Trophoblast cell (in vitro differentiated cells and primary cell): Measurements from ENCODE around the gene CLN5.

Source experiments
- DNase-seq, 2 donors: peaks; one replicate each; pipeline ENCODE4 v3.0.0-alpha.2; 2016
- H2AFZ ChIP-seq: 2 replicates; pipeline ENCODE4 v1.6.1; 2013; ENCODE audit warnings: low read length, moderate library complexity, mild to moderate bottlenecking; ENCODE audit not compliant: insufficient read depth, poor library complexity
- H2AK5ac ChIP-seq: 2 replicates; pipeline ENCODE4 v1.6.1; 2013; ENCODE audit warnings: mild to moderate bottlenecking, low read length
- H2BK120ac ChIP-seq: 2 replicates; pipeline ENCODE4 v1.6.1; 2013; ENCODE audit warnings: low read length, mild to moderate bottlenecking, moderate library complexity; ENCODE audit not compliant: insufficient read depth, poor library complexity
- H2BK12ac ChIP-seq: 2 replicates; pipeline ENCODE4 v1.6.1; 2013; ENCODE audit warnings: mild to moderate bottlenecking, low read length, moderate library complexity
- H2BK5ac ChIP-seq: 2 replicates; pipeline ENCODE4 v1.6.1; 2013; ENCODE audit warnings: low read length, low read depth, moderate library complexity, mild to moderate bottlenecking; ENCODE audit not compliant: poor library complexity
- H3K14ac ChIP-seq: 2 replicates; pipeline ENCODE4 v1.6.1; 2013; ENCODE audit warnings: mild to moderate bottlenecking, low read length
- H3K18ac ChIP-seq: 2 replicates; pipeline ENCODE4 v1.6.1; 2013; ENCODE audit warnings: mild to moderate bottlenecking, low read length
- H3K23ac ChIP-seq: 2 replicates; pipeline ENCODE4 v1.6.1; 2013; ENCODE audit warnings: low read length
- H3K27ac ChIP-seq: 2 replicates; pipeline ENCODE4 v1.5.1; 2013; ENCODE audit warnings: low read depth, mild to moderate bottlenecking, inconsistent platforms, low read length, moderate library complexity
- H3K27me3 ChIP-seq: 2 replicates; pipeline ENCODE4 v1.6.1; 2013; ENCODE audit warnings: inconsistent platforms, mild to moderate bottlenecking, low read length, moderate library complexity; ENCODE audit not compliant: insufficient read depth
- H3K36me3 ChIP-seq, 2 experiments: 1 replicate in 1 of 2; 2 replicates in 1 of 2; pipeline ENCODE4 v1.6.1; 2013; ENCODE audit warnings: low read length in 2 of 2, mild to moderate bottlenecking in 2 of 2, moderate library complexity in 1 of 2; ENCODE audit not compliant: insufficient read depth in 2 of 2, control insufficient read depth in 1 of 2
- H3K4ac ChIP-seq: 2 replicates; pipeline ENCODE4 v1.6.1; 2013; ENCODE audit warnings: low read depth, mild to moderate bottlenecking, low read length, moderate library complexity
- H3K4me1 ChIP-seq, 2 experiments: 1 replicate in 1 of 2; 2 replicates in 1 of 2; pipeline ENCODE4 v1.6.1; 2013; ENCODE audit warnings: low read length in 2 of 2, mild to moderate bottlenecking in 2 of 2, moderate library complexity in 1 of 2; ENCODE audit not compliant: insufficient read depth in 2 of 2, control insufficient read depth in 1 of 2
- H3K4me2 ChIP-seq: 2 replicates; pipeline ENCODE4 v1.6.1; 2013; ENCODE audit warnings: inconsistent platforms, mild to moderate bottlenecking, low read length, moderate library complexity
- H3K4me3 ChIP-seq: 2 replicates; pipeline ENCODE4 v1.5.1; 2013; ENCODE audit warnings: mild to moderate bottlenecking, low read depth, low read length, inconsistent platforms
- H3K79me1 ChIP-seq: one replicate; pipeline ENCODE4 v1.6.1; 2013; ENCODE audit warnings: low read length
- H3K79me2 ChIP-seq: 2 replicates; pipeline ENCODE4 v1.6.1; 2013; ENCODE audit warnings: low read length, mild to moderate bottlenecking; ENCODE audit not compliant: control insufficient read depth, insufficient read depth, poor library complexity
- H3K9ac ChIP-seq: 2 replicates; pipeline ENCODE4 v1.6.1; 2013; ENCODE audit warnings: mild to moderate bottlenecking, low read length
- H3K9me3 ChIP-seq: 2 replicates; pipeline ENCODE4 v1.6.1; 2013; ENCODE audit warnings: low read depth, mild to moderate bottlenecking, control low read depth, inconsistent platforms, low read length; ENCODE audit not compliant: insufficient read depth
- H4K12ac ChIP-seq: 2 replicates; pipeline ENCODE4 v1.6.1; 2013; ENCODE audit warnings: low read depth, mild to moderate bottlenecking, low read length, moderate library complexity
- H4K8ac ChIP-seq: 2 replicates; pipeline ENCODE4 v1.6.1; 2013; ENCODE audit warnings: low read depth, mild to moderate bottlenecking, low read length, moderate library complexity
- H4K91ac ChIP-seq: one replicate; pipeline ENCODE4 v1.6.1; 2013; ENCODE audit warnings: low read depth, mild to moderate bottlenecking, low read length, moderate library complexity
- WGBS: extraction: QIAGEN DNeasy Blood & Tissue Kit; methylation state at CpG from one replicate; pipeline ENCODE4 v1.1.7; 2013; ENCODE audit warnings: missing lambda C conversion rate; ENCODE audit not compliant: insufficient read length, insufficient coverage; ENCODE audit errors: extremely low coverage; 5-methylcytosine and 5-hydroxymethylcytosine counted together

The CLN5 gene

GRCh38 chr13:77016251-77016812 lies 24.5 kb downstream of the CLN5 start:
- Histone ChIP-seq H3K79me2 (peaks cover 2% of the 10 kb centered on the region), H2BK120ac (no peak overlapping the region), H2AK5ac (no peak overlapping the region), H4K8ac (no peak overlapping the region), H3K79me1 (no peaks in the 10 kb centered on the region), H3K4ac (peak overlapping the region; percentile 75), H3K14ac (no peak overlapping the region), H2AFZ (no peak overlapping the region), H3K9me3 (no peaks in the 10 kb centered on the region), H3K27me3 (no peaks in the 10 kb centered on the region), H4K91ac (no peak overlapping the region), H3K4me3 (no peak overlapping the region), H3K23ac (no peak overlapping the region), H3K18ac (no peak overlapping the region), H3K36me3 (peaks cover 8 to 23% of the 10 kb centered on the region in 2 experiments), H2BK5ac (no peak overlapping the region), H3K9ac (no peak overlapping the region), H3K27ac (no peak overlapping the region), H4K12ac (no peak overlapping the region), H3K4me1 (no peaks in the 10 kb centered on the region), H3K4me2 (no peak overlapping the region), H2BK12ac (no peak overlapping the region)
- no CpG with 5 or more reads among the region's 3 CpGs for WGBS
- DNase-seq: no peak

- H4K12ac ChIP-seq: no peak overlapping the region
- H3K27ac ChIP-seq: no peak overlapping the region
- no peaks in the 10 kb centered on the region for H3K9me3 ChIP-seq
- H2AK5ac ChIP-seq: no peak overlapping the region
- H2BK5ac ChIP-seq: no peak overlapping the region
- no peak overlapping the region for H3K4me3 ChIP-seq
- no peak overlapping the region for H3K18ac ChIP-seq
- H3K4me2 ChIP-seq: no peak overlapping the region
- no peak overlapping the region for H3K14ac ChIP-seq
- no peak overlapping the region for H2BK12ac ChIP-seq
- H4K8ac ChIP-seq: no peak overlapping the region
- H2BK120ac ChIP-seq: no peak overlapping the region
- H3K4me1 ChIP-seq: peaks cover 0 to under 1% of the 10 kb centered on the region in 2 experiments
- H4K91ac ChIP-seq: no peak overlapping the region
- DNase-seq: no peak
- no CpG with 5 or more reads among the region's 6 CpGs for WGBS
- H3K79me1 ChIP-seq: no peaks in the 10 kb centered on the region
- no peak overlapping the region for H2AFZ ChIP-seq
- no peaks in the 10 kb centered on the region for H3K27me3 ChIP-seq
- H3K36me3 ChIP-seq: peaks cover 6 to 22% of the 10 kb centered on the region in 2 experiments
- peaks cover 2% of the 10 kb centered on the region for H3K79me2 ChIP-seq
- no peak overlapping the region for H3K9ac ChIP-seq
- no peak overlapping the region for H3K23ac ChIP-seq
- no peak overlapping the region for H3K4ac ChIP-seq
Observed at GRCh38 chr13:77016888-77017623, 25.2 kb downstream of the CLN5 start.

DNA sequence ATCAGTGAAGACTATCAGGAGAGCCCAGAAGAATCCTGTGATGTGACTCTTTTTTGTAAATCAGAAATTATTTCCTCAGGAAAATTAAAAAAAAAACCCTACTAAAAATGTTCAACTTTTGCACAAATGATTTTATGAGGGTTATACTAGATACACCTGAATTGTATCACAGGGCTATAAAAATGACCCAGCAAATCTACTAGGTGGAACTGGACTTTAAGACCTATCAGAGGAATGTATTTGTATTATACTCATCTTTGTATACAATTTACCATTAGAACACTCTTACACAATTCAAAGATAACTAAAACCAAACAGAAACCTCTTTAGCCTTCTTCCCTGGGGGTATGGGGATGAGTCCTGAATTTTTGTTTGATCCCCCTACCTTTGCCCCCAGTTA lies 27.9 kb downstream of the CLN5 start:
- Histone ChIP-seq H4K12ac (no peak overlapping the region), H3K27ac (no peak overlapping the region), H3K18ac (no peak overlapping the region), H3K23ac (no peak overlapping the region), H3K9me3 (no peaks in the 10 kb centered on the region), H4K8ac (no peak overlapping the region), H2AK5ac (no peak overlapping the region), H2BK5ac (no peak overlapping the region), H2BK12ac (no peak overlapping the region), H3K4me2 (no peak overlapping the region), H3K14ac (no peak overlapping the region), H3K4me3 (no peak overlapping the region), H2BK120ac (no peak overlapping the region), H3K4me1 (peaks cover 0 to 8% of the 10 kb centered on the region in 2 experiments), H3K4ac (peak overlapping the region; percentile 91), H3K79me2 (peaks cover 9% of the 10 kb centered on the region), H4K91ac (no peak overlapping the region), H2AFZ (no peak overlapping the region), H3K79me1 (no peaks in the 10 kb centered on the region), H3K36me3 (peaks cover 3 to 7% of the 10 kb centered on the region in 2 experiments), H3K9ac (no peak overlapping the region), H3K27me3 (no peaks in the 10 kb centered on the region)
- no peak for DNase-seq

GRCh38 chr13:77022341-77022740 lies 30.5 kb downstream of the CLN5 start:
- Histone ChIP-seq H3K4ac (peak overlapping the region; percentile 81), H4K91ac (no peak overlapping the region), H3K27me3 (no peaks in the 10 kb centered on the region), H2AK5ac (no peak overlapping the region), H3K9me3 (no peaks in the 10 kb centered on the region), H3K79me2 (peaks cover 20% of the 10 kb centered on the region), H2BK5ac (peak overlapping the region; percentile 13), H2BK120ac (no peak overlapping the region), H4K8ac (no peak overlapping the region), H3K27ac (no peak overlapping the region), H3K4me2 (no peak overlapping the region), H3K4me3 (no peak overlapping the region), H3K9ac (no peak overlapping the region), H3K23ac (no peak overlapping the region), H2AFZ (no peak overlapping the region), H3K36me3 (peaks cover 0 to 2% of the 10 kb centered on the region in 2 experiments), H3K18ac (no peak overlapping the region), H3K79me1 (peaks cover 9% of the 10 kb centered on the region), H3K14ac (no peak overlapping the region), H4K12ac (peak overlapping the region; percentile 18), H3K4me1 (peaks cover 0 to 12% of the 10 kb centered on the region in 2 experiments), H2BK12ac (no peak overlapping the region)
- no CpG with 5 or more reads among the region's 3 CpGs for WGBS
- peak in 1 of 2 donors; percentile 29 for DNase-seq
